Activated CD8-positive, alpha-beta memory T cell treated with anti-CD3 and anti-CD28 coated beads, Interleukin-2, amount 10 ng/mL, durations not matched to agents 7 days and 5 days (primary cell): ENCODE measurements around the gene ATF4. TPM values are rescaled to one million over a fixed set of nuclear protein-coding genes. Genes with fewer than 3 reads are reported as not detected.
A peak's percentile ranks its signal among the peaks of the same experiment; 100 is the strongest.

Experiments
- ATAC-seq: fragments of 150-1000 bp; cut with Tn5 transposase; one replicate; pipeline ENCODE4 v1.10.0; 2021; ENCODE audit warnings: moderate library complexity
- CTCF ChIA-PET: fragments of 350-600 bp; sonication (Branson Sonifier 250); formaldehyde crosslinking; loops from one replicate; lab custom pipeline; 2021; ENCODE audit warnings: antibody characterized with exemption; lab: Charles Lee
- DNase-seq: peaks from one replicate; pipeline ENCODE4 v3.0.0-alpha.2; 2020
- H3K27ac Mint-ChIP-seq: one replicate; pipeline ENCODE4 v1.8.0; 2021; ENCODE audit warnings: mild to moderate bottlenecking, mixed read lengths
- H3K27me3 Mint-ChIP-seq: one replicate; pipeline ENCODE4 v1.8.0; 2021; ENCODE audit warnings: mixed read lengths
- H3K36me3 Mint-ChIP-seq: one replicate; pipeline ENCODE4 v1.8.0; 2021; ENCODE audit warnings: mild to moderate bottlenecking, mixed read lengths
- H3K4me1 Mint-ChIP-seq: one replicate; pipeline ENCODE4 v1.8.0; 2021; ENCODE audit warnings: mixed read lengths
- H3K4me3 Mint-ChIP-seq: one replicate; pipeline ENCODE4 v1.8.0; 2021; ENCODE audit warnings: mild to moderate bottlenecking, moderate library complexity, mixed read lengths
- H3K9me3 Mint-ChIP-seq: one replicate; pipeline ENCODE4 v1.8.0; 2022; ENCODE audit warnings: low read depth, mixed read lengths
- total RNA-seq, 2 experiments: library from RNA; stranded (reverse); gene quantifications; one replicate each; pipeline ENCODE4 v1.2.3, GENCODE V29; 2021

Gene ATF4
- total RNA-seq, 2 experiments from 2014 or later, result 365 to 501 TPM

- Mint-ChIP-seq H3K27me3 (peaks cover 23% of the 10 kb centered on the region), H3K4me3 (no peak overlapping the region), H3K4me1 (peaks cover 13% of the 10 kb centered on the region), H3K36me3 (peaks cover 3% of the 10 kb centered on the region), H3K9me3 (peaks cover 7% of the 10 kb centered on the region), H3K27ac (no peak overlapping the region)
- no peak for DNase-seq
- no peak for ATAC-seq
- CTCF ChIA-PET, result interaction anchor here (1.6 kb wide), 1 partner anchor 462 kb away, joined by 13 read pairs; no protein-coding TSS in a partner anchor
Observed at GRCh38 chr22:39562839-39563489, 42.6 kb downstream of the ATF4 start.

GRCh38 chr22:39563571-39564428 lies 43.4 kb downstream of the ATF4 start:
- Mint-ChIP-seq H3K4me1 (peaks cover 13% of the 10 kb centered on the region), H3K36me3 (peaks cover 3% of the 10 kb centered on the region), H3K27ac (no peak overlapping the region), H3K27me3 (peaks cover 17% of the 10 kb centered on the region), H3K4me3 (no peak overlapping the region), H3K9me3 (peaks cover 7% of the 10 kb centered on the region)
- CTCF ChIA-PET, result interaction anchor here (1.0 kb wide), 1 partner anchor 461 kb away, joined by 3 read pairs; no protein-coding TSS in a partner anchor
- ATAC-seq, result no peak
- no peak for DNase-seq

- no peak for ATAC-seq
- Mint-ChIP-seq H3K4me1 (peaks cover 13% of the 10 kb centered on the region), H3K36me3 (peaks cover 3% of the 10 kb centered on the region), H3K27me3 (peaks cover 6% of the 10 kb centered on the region), H3K27ac (no peak overlapping the region), H3K4me3 (no peak overlapping the region), H3K9me3 (peaks cover 7% of the 10 kb centered on the region)
- no peak for DNase-seq
- CTCF ChIA-PET, result no interaction called here
Observed at GRCh38 chr22:39565414-39565944, 45.1 kb downstream of the ATF4 start.

GRCh38 chr22:39567135-39567946 lies 47.0 kb downstream of the ATF4 start:
- Mint-ChIP-seq H3K4me3 (no peak overlapping the region), H3K27ac (peak overlapping the region; percentile 38)
- DNase-seq, result peak; percentile 72

GRCh38 chr22:39568278-39568981 lies 48.1 kb downstream of the ATF4 start:
- H3K27ac Mint-ChIP-seq, result no peak overlapping the region
- peaks cover 13% of the 10 kb centered on the region for H3K4me1 Mint-ChIP-seq
- no peak for DNase-seq
- H3K4me3 Mint-ChIP-seq, result no peak overlapping the region
- CTCF ChIA-PET, result no interaction called here
- peaks cover 7% of the 10 kb centered on the region for H3K9me3 Mint-ChIP-seq
- no peak for ATAC-seq
- peaks cover 3% of the 10 kb centered on the region for H3K36me3 Mint-ChIP-seq
- H3K27me3 Mint-ChIP-seq, result peaks cover 8% of the 10 kb centered on the region

More at GRCh38 chr22:39567135-39567946, 47.0 kb downstream of the ATF4 start:
- Mint-ChIP-seq H3K27me3 (peaks cover 8% of the 10 kb centered on the region), H3K9me3 (peaks cover 7% of the 10 kb centered on the region), H3K36me3 (peaks cover 3% of the 10 kb centered on the region), H3K4me1 (peaks cover 13% of the 10 kb centered on the region)
- peak; percentile 86 for ATAC-seq
- CTCF ChIA-PET, result interaction anchor here (1.0 to 1.5 kb wide), 5 partner anchors 25 to 457 kb away, joined by 3 to 7 read pairs (median 3); no protein-coding TSS in a partner anchor

GRCh38 chr22:39569066-39569465 lies 48.7 kb downstream of the ATF4 start:
- CTCF ChIA-PET, result no interaction called here
- Mint-ChIP-seq H3K36me3 (peaks cover 3% of the 10 kb centered on the region), H3K4me3 (no peak overlapping the region)

GRCh38 chr22:39570226-39570625 lies 49.9 kb downstream of the ATF4 start:
- no peak for DNase-seq
- H3K4me3 Mint-ChIP-seq, result no peak overlapping the region
- CTCF ChIA-PET, result interaction anchor here (1.2 kb wide), 1 partner anchor 416 kb away, joined by 7 read pairs; no protein-coding TSS in a partner anchor
- H3K36me3 Mint-ChIP-seq, result peaks cover 3% of the 10 kb centered on the region
- H3K4me1 Mint-ChIP-seq, result peaks cover 13% of the 10 kb centered on the region
- no peak overlapping the region for H3K27ac Mint-ChIP-seq
- peaks cover 7% of the 10 kb centered on the region for H3K9me3 Mint-ChIP-seq
- no peak for ATAC-seq
- H3K27me3 Mint-ChIP-seq, result peaks cover 10% of the 10 kb centered on the region

More at GRCh38 chr22:39569066-39569465, 48.7 kb downstream of the ATF4 start:
- DNase-seq, result no peak
- ATAC-seq, result no peak
- Mint-ChIP-seq H3K9me3 (peaks cover 7% of the 10 kb centered on the region), H3K27ac (no peak overlapping the region), H3K4me1 (peaks cover 13% of the 10 kb centered on the region), H3K27me3 (peaks cover 8% of the 10 kb centered on the region)

GRCh38 chr22:39570665-39571064 lies 50.3 kb downstream of the ATF4 start, which contains the start of gene CACNA1I:
CACNA1I (plus strand) TSS chr22:39570753; CDS start chr22:39570753, 0 bp downstream.
- H3K27me3 Mint-ChIP-seq, result peaks cover 14% of the 10 kb centered on the region
- peaks cover 1% of the 10 kb centered on the region for H3K36me3 Mint-ChIP-seq
- H3K4me1 Mint-ChIP-seq, result peaks cover 13% of the 10 kb centered on the region
- DNase-seq (no peak), ATAC-seq (no peak)
- no peak within 1 kb of the TSS for H3K27ac Mint-ChIP-seq
- no peak within 1 kb of the TSS for H3K4me3 Mint-ChIP-seq
- H3K9me3 Mint-ChIP-seq, result peaks cover 3% of the 10 kb centered on the region
- CTCF ChIA-PET, result interaction anchor here (1.2 kb wide), 1 partner anchor 416 kb away, joined by 7 read pairs; no protein-coding TSS in a partner anchor

- no peak for ATAC-seq
- Mint-ChIP-seq H3K27me3 (peaks cover 14% of the 10 kb centered on the region), H3K27ac (no peak overlapping the region), H3K4me1 (peaks cover 13% of the 10 kb centered on the region), H3K4me3 (no peak overlapping the region), H3K36me3 (no peaks in the 10 kb centered on the region), H3K9me3 (no peaks in the 10 kb centered on the region)
- CTCF ChIA-PET, result no interaction called here
- no peak for DNase-seq
Observed at GRCh38 chr22:39571538-39571937, 51.2 kb downstream of the ATF4 start.

Other genes starting within 250 kb of the ATF4 start
- gene RPL3, start 200.9 kb upstream of the ATF4 start, total RNA-seq, result 1,000 to 10,000 TPM; 1,571 to 1,769 TPM
- gene SYNGR1, start 170.6 kb upstream of the ATF4 start, total RNA-seq, result 10 to 100 TPM in 1 of 2 experiments, 1 to 10 TPM in 1; 4.2 to 16.0 TPM
- gene TAB1, start 120.8 kb upstream of the ATF4 start, total RNA-seq, result 10 to 100 TPM; 27.7 to 35.2 TPM
- gene MGAT3, start 63.5 kb upstream of the ATF4 start, total RNA-seq, result 1 to 10 TPM in 1 of 2 experiments, under 1 TPM in 1; 0.96 to 3.6 TPM
- gene MIEF1, start 18.3 kb upstream of the ATF4 start, total RNA-seq, result 10 to 100 TPM; 40.6 to 45.7 TPM
- 10 to 100 TPM; 64.8 to 81.6 TPM for gene RPS19BP1, start 12.2 kb downstream of the ATF4 start, total RNA-seq
- gene CACNA1I, start 50.2 kb downstream of the ATF4 start, total RNA-seq, result 1 to 10 TPM in 1 of 2 experiments, under 1 TPM in 1; 0.30 to 1.8 TPM